GM12878 (cell line): Measurements from ENCODE around the gene DENND1A. TPM values are rescaled to one million over a fixed set of nuclear protein-coding genes. Genes with fewer than 3 reads are reported as not detected.

ENCODE experiments used
- ATAC-seq: fragments of 200-7000 bp; cut with Tn5 transposase; 3 replicates; pipeline ENCODE4 v1.9.1; 2020; ENCODE audit warnings: mild to moderate bottlenecking, moderate library complexity
- BruUV-seq: library from RNA; stranded (reverse); fragments of 400-500 nt; replicated peaks from 2 replicates; lab custom pipeline; 2021; lab: Mats Ljungman, UMichigan
- CTCF ChIA-PET: fragments of 300-600 bp; sonication (Branson Sonifier 250); formaldehyde crosslinking; extraction: SDS; loops from one replicate; lab custom pipeline; 2021; ENCODE audit warnings: inconsistent platforms; lab: Yijun Ruan, JAX
- POLR2A ChIA-PET: fragments of 350-600 bp; formaldehyde crosslinking; extraction: SDS; loops from one replicate; lab custom pipeline; 2021; ENCODE audit warnings: inconsistent platforms; lab: Charles Lee
- RAD21 ChIA-PET: fragments of 300-600 bp; sonication (Branson Sonifier 250); formaldehyde crosslinking; loops from one replicate; lab custom pipeline; 2023; ENCODE audit warnings: antibody characterized with exemption; ENCODE audit not compliant: unreplicated experiment; lab: Charles Lee
- SMC1A ChIA-PET: fragments of 300-600 bp; sonication (Branson Sonifier 250); formaldehyde crosslinking; loops from one replicate; lab custom pipeline; 2023; ENCODE audit not compliant: unreplicated experiment, uncharacterized antibody; lab: Charles Lee
- DNase-seq: peaks from one replicate; pipeline ENCODE4 v3.0.0-alpha.2; 2011; ENCODE audit warnings: low read depth, low spot score
- FAIRE-seq: peaks from 3 replicates; lab custom pipeline; 2011; peaks lifted over from hg19 to GRCh38; lab: Jason Lieb, UNC
- H2AFZ ChIP-seq: 2 replicates; pipeline ENCODE4 v1.6.0; 2011; ENCODE audit warnings: low read depth, low read length, control low read depth; ENCODE audit not compliant: control insufficient read depth
- H3K27ac ChIP-seq: 2 replicates; pipeline ENCODE4 v1.5.1; 2011; ENCODE audit warnings: control low read depth; ENCODE audit not compliant: control insufficient read depth, insufficient read depth
- H3K27me3 ChIP-seq, 2 experiments: replicated peaks in 1 of 2; 2 replicates each; pipeline versions ENCODE4 v1.6.0 to v1.6.1; 2011; ENCODE audit warnings: low read length in 1 of 2; ENCODE audit not compliant: control insufficient read depth in 2 of 2, insufficient read depth in 2 of 2
- H3K36me3 ChIP-seq, 2 experiments: 2 replicates each; pipeline ENCODE4 v1.5.1; 2011; ENCODE audit warnings: low read length in 1 of 2; ENCODE audit not compliant: control insufficient read depth in 2 of 2, insufficient read depth in 2 of 2
- H3K4me1 ChIP-seq: 2 replicates; pipeline ENCODE4 v1.6.1; 2011; ENCODE audit warnings: mild to moderate bottlenecking, low read length, moderate library complexity, mixed read lengths; ENCODE audit not compliant: control insufficient read depth, insufficient read depth
- H3K4me2 ChIP-seq: 2 replicates; pipeline ENCODE4 v1.6.0; 2011; ENCODE audit warnings: control low read depth; ENCODE audit not compliant: control insufficient read depth, insufficient read depth
- H3K4me3 ChIP-seq: fragments of 200-600 bp; sonication (generic); 2 replicates; pipeline ENCODE4 v1.5.1; 2016
- H3K79me2 ChIP-seq: 2 replicates; pipeline ENCODE4 v1.6.0; 2011; ENCODE audit warnings: low read length; ENCODE audit not compliant: control insufficient read depth, insufficient read depth
- H3K9ac ChIP-seq: 2 replicates; pipeline ENCODE4 v1.8.0; 2011; ENCODE audit warnings: low read length, control low read depth, mixed read lengths; ENCODE audit not compliant: control insufficient read depth, insufficient read depth
- H3K9me3 ChIP-seq: replicated peaks from 3 replicates; pipeline ENCODE4 v1.5.1; 2011; ENCODE audit warnings: mild to moderate bottlenecking, low read length; ENCODE audit not compliant: control insufficient read depth, insufficient read depth
- H4K20me1 ChIP-seq: 2 replicates; pipeline ENCODE4 v1.6.0; 2011; ENCODE audit not compliant: control insufficient read depth, insufficient read depth
- CBX5 ChIP-seq: sonication (generic); IDR thresholded peaks from 2 replicates; pipeline ENCODE4 v1.6.1; 2016; ENCODE audit warnings: low read depth, moderate library complexity, mild to moderate bottlenecking, inconsistent platforms
- NRF1 ChIP-seq: conservative IDR thresholded peaks from 2 replicates; pipeline ENCODE4 v1.6.1; 2011; ENCODE audit warnings: mild to moderate bottlenecking, low read depth, low read length, improper control_type of control experiment
- ZNF687 ChIP-seq: fragments of 450-650 bp; IDR thresholded peaks from 2 replicates; pipeline ENCODE4 v1.6.1; 2017; ENCODE audit warnings: mild to moderate bottlenecking, moderate library complexity
- WGBS: methylation state at CpG from one replicate; pipeline ENCODE4 v1.1.6; 2016; ENCODE audit warnings: low lambda C conversion rate; ENCODE audit not compliant: insufficient replicate concordance, insufficient coverage; ENCODE audit errors: missing lambda C conversion rate; 5-methylcytosine and 5-hydroxymethylcytosine counted together
- in situ Hi-C: fragments of 300-500 bp; cut with MboI; formaldehyde crosslinking; loops from 9 replicates; pipeline ENCODE4 v1.14.3; 2018; ENCODE audit warnings: mixed read lengths
- intact Hi-C: fragments of 100-400 bp; cut with micrococcal nuclease; formaldehyde crosslinking; loops from one replicate; pipeline ENCODE4 v1.14.2; 2022; ENCODE audit not compliant: unreplicated experiment
- polyA plus RNA-seq, 11 experiments: library from polyadenylated mRNA; depleted of rRNA in 4 of 11; unstranded in 6 of 11; stranded (reverse) in 5 of 11; fragments of >200 nt; fragmentation: Nextera tagmentation in 4 of 11; fragmentation: Illumina TruSeq in 1 of 11; extraction: Ambion mirVana in 4 of 11; extraction: Trizol in 1 of 11; gene quantifications; 1 replicate in 1 of 11; 2 replicates in 10 of 11; pipeline versions ENCODE4 v1.2.1 to v1.2.3, GENCODE V29; 2011 to 2016; ENCODE audit warnings: inconsistent platforms in 2 of 11, missing spikeins in 2 of 11, low read depth in 1 of 11
- total RNA-seq, 4 experiments: library from RNA; depleted of rRNA in 3 of 4; stranded (reverse); fragments of >200 nt in 3 of 4; fragmentation: Illumina TruSeq in 1 of 4; extraction: Trizol in 1 of 4; gene quantifications; 2 replicates each; pipeline versions ENCODE4 v1.2.1 to v1.2.3, GENCODE V29; 2013 to 2021

DENND1A gene
- total and polyA plus RNA-seq, 10 of the 15 experiments (the other 5 are each of a cell fraction or from before 2014, with no cell fraction given), result 14.1 to 48.6 (median 35.2) TPM

GRCh38 chr9:123514766-123515165 is 415.2 kb downstream of the DENND1A start:
- Histone ChIP-seq H3K4me1 (no peaks in the 10 kb centered on the region), H3K79me2 (no peaks in the 10 kb centered on the region), H3K27me3 (no peaks in the 10 kb centered on the region), H3K4me2 (no peak overlapping the region), H2AFZ (no peak overlapping the region), H3K36me3 (no peaks in the 10 kb centered on the region; a peak in 1 of 4 replicates), H3K9ac (no peak overlapping the region), H3K27ac (no peak overlapping the region), H3K9me3 (no peaks in the 10 kb centered on the region), H3K4me3 (no peak overlapping the region), H4K20me1 (no peaks in the 10 kb centered on the region)
- POLR2A ChIA-PET, result no interaction called here
- no peak for ATAC-seq
- RAD21 ChIA-PET, result no interaction called here
- FAIRE-seq, result no peak
- no TSS peak for BruUV-seq
- SMC1A ChIA-PET, result no interaction called here
- intact Hi-C loops, result no loop called here
- CTCF ChIA-PET, result no interaction called here
- in situ Hi-C loops, result no loop called here
- TF ChIP-seq NRF1, result no peak
- TF ChIP-seq ZNF687, result no peak
- 95% methylated on average over 4 of the region's 4 CpGs for WGBS
- no peak for DNase-seq

GRCh38 chr9:123513554-123513953 is 416.4 kb downstream of the DENND1A start:
- Histone ChIP-seq H3K79me2 (no peaks in the 10 kb centered on the region), H3K4me1 (no peaks in the 10 kb centered on the region), H2AFZ (no peak overlapping the region), H3K9ac (no peak overlapping the region), H3K27me3 (no peaks in the 10 kb centered on the region), H3K36me3 (no peaks in the 10 kb centered on the region; a peak in 1 of 4 replicates), H3K4me2 (no peak overlapping the region), H3K27ac (no peak overlapping the region), H4K20me1 (no peaks in the 10 kb centered on the region), H3K4me3 (no peak overlapping the region), H3K9me3 (no peaks in the 10 kb centered on the region)
- no peak for DNase-seq
- ChIA-PET SMC1A (no interaction called here), RAD21 (no interaction called here), CTCF (no interaction called here), POLR2A (no interaction called here)
- in situ Hi-C loops (no loop called here), intact Hi-C loops (no loop called here)
- WGBS, result 100% methylated on average over 2 of the region's 2 CpGs
- TF ChIP-seq CBX5, result no peak
- no peak for FAIRE-seq
- ATAC-seq, result no peak
- BruUV-seq, result no TSS peak
